ENCODE data around the gene CCDC187. TPM values are rescaled to one million over a fixed set of nuclear protein-coding genes. Genes with fewer than 3 reads are reported as not detected.

Gene CCDC187
- total RNA-seq, 1 experiment from 2014 or later, result not detected

DNA sequence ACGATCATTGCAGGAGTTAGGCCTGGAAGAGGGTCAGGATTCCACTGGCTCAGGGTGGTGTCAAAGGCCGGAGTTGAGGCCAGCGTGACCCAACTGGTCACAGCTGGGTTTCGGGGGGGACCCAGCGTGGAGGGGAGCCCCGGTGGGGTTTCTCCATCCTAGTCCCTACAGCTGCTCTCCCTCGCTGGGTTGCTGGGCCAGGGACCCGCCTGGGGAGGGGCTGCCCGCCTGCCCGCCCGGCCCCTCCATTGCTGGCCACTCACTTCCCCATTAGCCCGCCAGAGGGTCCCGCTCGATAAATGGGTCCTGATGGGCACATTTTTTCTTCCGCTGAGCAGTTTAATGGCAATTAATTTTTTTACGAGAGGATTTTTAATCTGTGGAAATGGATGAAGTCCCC lies 8.8 kb downstream of the CCDC187 start:
- no TSS peak for BruUV-seq (replicated peaks)
- ChIA-PET POLR2A (ENCODE audit: low non-redundant PET) (no interaction called here), CTCF (no interaction called here)
- H3K36me3 ChIP-seq (ENCODE audit: insufficient read depth, low read length, poor library complexity, severe bottlenecking), result no peaks in the 10 kb centered on the region
- no peaks in the 10 kb centered on the region for H3K27me3 ChIP-seq (replicated peaks; ENCODE audit: insufficient read depth, low read depth, low read length, poor library complexity)
- H3K27ac ChIP-seq (ENCODE audit: low read depth, low read length, poor library complexity, severe bottlenecking), result no peak overlapping the region
- no peak for DNase-seq (ENCODE audit: low spot score)
- H3K9me3 ChIP-seq (ENCODE audit: low read depth, low read length, poor library complexity, severe bottlenecking), result no peaks in the 10 kb centered on the region
- intact Hi-C loops (cut with micrococcal nuclease; ENCODE audit: unreplicated experiment), result no loop called here
- no peaks in the 10 kb centered on the region for H3K4me1 ChIP-seq (ENCODE audit: insufficient read depth, low read length, poor library complexity, severe bottlenecking)
- no peak for TF ChIP-seq EZH2 (IDR thresholded peaks at IDR 0.05; ENCODE audit: borderline replicate concordance, low read depth, low read length, poor library complexity, severe bottlenecking)
- TF ChIP-seq, protein P1, sequence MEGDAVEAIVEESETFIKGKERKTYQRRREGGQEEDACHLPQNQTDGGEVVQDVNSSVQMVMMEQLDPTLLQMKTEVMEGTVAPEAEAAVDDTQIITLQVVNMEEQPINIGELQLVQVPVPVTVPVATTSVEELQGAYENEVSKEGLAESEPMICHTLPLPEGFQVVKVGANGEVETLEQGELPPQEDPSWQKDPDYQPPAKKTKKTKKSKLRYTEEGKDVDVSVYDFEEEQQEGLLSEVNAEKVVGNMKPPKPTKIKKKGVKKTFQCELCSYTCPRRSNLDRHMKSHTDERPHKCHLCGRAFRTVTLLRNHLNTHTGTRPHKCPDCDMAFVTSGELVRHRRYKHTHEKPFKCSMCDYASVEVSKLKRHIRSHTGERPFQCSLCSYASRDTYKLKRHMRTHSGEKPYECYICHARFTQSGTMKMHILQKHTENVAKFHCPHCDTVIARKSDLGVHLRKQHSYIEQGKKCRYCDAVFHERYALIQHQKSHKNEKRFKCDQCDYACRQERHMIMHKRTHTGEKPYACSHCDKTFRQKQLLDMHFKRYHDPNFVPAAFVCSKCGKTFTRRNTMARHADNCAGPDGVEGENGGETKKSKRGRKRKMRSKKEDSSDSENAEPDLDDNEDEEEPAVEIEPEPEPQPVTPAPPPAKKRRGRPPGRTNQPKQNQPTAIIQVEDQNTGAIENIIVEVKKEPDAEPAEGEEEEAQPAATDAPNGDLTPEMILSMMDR (conservative IDR thresholded peaks at IDR 0.05; ENCODE audit: low read depth, low read length), result no peak
- H3K4me3 ChIP-seq (ENCODE audit: low read depth, low read length, poor library complexity, severe bottlenecking), result no peak overlapping the region

DNA sequence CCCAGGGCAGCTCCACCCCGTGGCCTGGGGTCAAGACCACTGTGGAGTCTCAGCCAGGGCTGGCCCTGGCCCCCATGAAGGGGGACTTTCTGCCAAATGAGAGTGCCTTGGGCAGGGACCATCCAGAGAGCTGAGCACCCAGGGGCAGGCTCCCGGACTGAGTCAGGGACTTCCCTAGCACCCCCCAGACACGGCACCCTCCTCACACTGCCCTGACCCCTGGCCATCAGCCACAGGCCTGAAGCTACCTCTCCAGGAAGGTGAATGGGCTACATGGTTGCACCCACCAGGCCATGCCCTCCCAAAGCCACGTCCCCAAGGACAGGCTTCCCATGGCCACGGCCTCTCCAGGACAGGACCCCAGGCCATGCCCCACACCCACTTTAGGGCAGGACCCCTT lies 9.5 kb downstream of the CCDC187 start:
- intact Hi-C loops (cut with micrococcal nuclease; ENCODE audit: unreplicated experiment), result no loop called here
- H3K9me3 ChIP-seq (ENCODE audit: low read depth, low read length, poor library complexity, severe bottlenecking), result no peaks in the 10 kb centered on the region

DNA sequence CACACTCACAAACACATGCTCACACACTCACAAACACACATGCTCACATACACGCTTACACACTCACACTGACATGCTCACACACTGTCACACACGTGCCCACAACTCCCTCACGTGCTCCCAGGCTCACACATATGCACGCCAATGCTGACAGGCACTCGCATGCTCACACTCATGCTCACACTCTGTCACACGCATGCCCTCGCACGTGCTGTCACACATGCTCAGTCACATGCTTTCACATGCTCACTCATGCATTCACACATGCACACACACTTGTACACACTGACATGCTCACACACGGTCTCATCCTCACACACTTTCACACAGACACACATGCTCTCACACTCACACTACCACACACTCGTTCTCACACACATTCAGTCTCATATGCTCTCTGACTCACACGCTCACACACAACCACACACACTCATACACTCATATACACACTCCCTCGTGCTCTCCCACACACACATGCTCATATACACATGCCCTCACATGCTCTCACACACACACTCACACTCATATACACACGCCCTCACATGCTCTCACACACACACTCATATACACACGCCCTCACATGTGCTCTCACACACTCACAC lies 10.3 kb downstream of the CCDC187 start:
- Histone ChIP-seq H3K9me3 (ENCODE audit: low read depth, low read length, poor library complexity, severe bottlenecking) (no peaks in the 10 kb centered on the region), H3K27ac (ENCODE audit: low read depth, low read length, poor library complexity, severe bottlenecking) (no peak overlapping the region), H3K27me3 (replicated peaks; ENCODE audit: insufficient read depth, low read depth, low read length, poor library complexity) (no peaks in the 10 kb centered on the region), H3K4me3 (ENCODE audit: low read depth, low read length, poor library complexity, severe bottlenecking) (no peak overlapping the region), H3K36me3 (ENCODE audit: insufficient read depth, low read length, poor library complexity, severe bottlenecking) (no peaks in the 10 kb centered on the region), H3K4me1 (ENCODE audit: insufficient read depth, low read length, poor library complexity, severe bottlenecking) (no peaks in the 10 kb centered on the region)
- intact Hi-C loops (cut with micrococcal nuclease; ENCODE audit: unreplicated experiment), result no loop called here
- DNase-seq (ENCODE audit: low spot score), result no peak
- no TSS peak for BruUV-seq (replicated peaks)
- TF ChIP-seq EZH2 (IDR thresholded peaks at IDR 0.05; ENCODE audit: borderline replicate concordance, low read depth, low read length, poor library complexity, severe bottlenecking), result no peak
- TF ChIP-seq, protein P1 (conservative IDR thresholded peaks at IDR 0.05; ENCODE audit: low read depth, low read length), result no peak
- CTCF ChIA-PET, result no interaction called here
- POLR2A ChIA-PET (ENCODE audit: low non-redundant PET), result no interaction called here

More for the DNA sequence above, 9.5 kb downstream of the CCDC187 start:
- Histone ChIP-seq H3K36me3 (ENCODE audit: insufficient read depth, low read length, poor library complexity, severe bottlenecking) (no peaks in the 10 kb centered on the region), H3K4me3 (ENCODE audit: low read depth, low read length, poor library complexity, severe bottlenecking) (no peak overlapping the region), H3K4me1 (ENCODE audit: insufficient read depth, low read length, poor library complexity, severe bottlenecking) (no peaks in the 10 kb centered on the region), H3K27ac (ENCODE audit: low read depth, low read length, poor library complexity, severe bottlenecking) (no peak overlapping the region), H3K27me3 (replicated peaks; ENCODE audit: insufficient read depth, low read depth, low read length, poor library complexity) (no peaks in the 10 kb centered on the region)
- BruUV-seq (replicated peaks), result no TSS peak
- no peak for DNase-seq (ENCODE audit: low spot score)
- TF ChIP-seq EZH2 (IDR thresholded peaks at IDR 0.05; ENCODE audit: borderline replicate concordance, low read depth, low read length, poor library complexity, severe bottlenecking), result no peak
- POLR2A ChIA-PET (ENCODE audit: low non-redundant PET), result no interaction called here
- CTCF ChIA-PET, result no interaction called here
